Measurements from ENCODE around the gene TM4SF18.
"Not testable (repeated sequence)": the region's sequence is repeated elsewhere in the genome, so short reads cannot be mapped to it uniquely, and the experiment has no call there.

Gene TM4SF18

DNA sequence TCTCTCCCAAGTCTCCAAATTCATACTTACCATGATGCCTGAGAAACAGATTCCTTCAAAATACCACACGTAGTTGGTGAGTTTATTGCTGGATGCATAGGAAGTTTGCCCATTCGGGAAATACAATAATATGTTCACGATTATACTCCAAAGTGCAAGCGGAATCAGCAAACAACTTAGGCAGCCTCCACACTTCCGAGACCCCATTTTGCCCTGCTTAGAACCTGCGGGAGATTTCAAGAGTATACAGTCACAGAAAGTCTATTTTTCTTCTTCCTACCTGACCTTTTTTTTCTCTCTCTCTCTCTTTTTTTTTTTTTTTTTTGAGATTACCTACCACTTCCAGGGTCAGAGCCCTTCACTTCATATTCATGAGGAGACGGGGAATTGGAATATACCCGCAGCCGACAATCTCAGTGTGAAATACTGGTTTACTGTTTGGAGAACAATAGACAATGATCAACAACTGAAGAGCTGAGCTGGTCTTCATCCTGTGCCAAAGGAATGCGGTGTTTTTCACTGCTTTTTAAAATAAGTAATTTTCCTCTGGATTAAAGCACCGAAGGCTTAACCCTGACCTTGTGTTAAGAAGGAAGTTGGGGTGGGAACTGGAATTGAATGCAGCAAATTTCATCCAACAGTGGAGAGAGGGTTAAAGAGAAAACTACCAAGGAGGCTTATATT is at the start of gene TM4SF18:
Gene TM4SF18 (minus strand): TSS at position 461 of the 684 bp plus-strand sequence. CDS start 254 bp downstream, at position 207.
- POLR2A ChIA-PET: no interaction called here
- TF ChIP-seq, protein P1, sequence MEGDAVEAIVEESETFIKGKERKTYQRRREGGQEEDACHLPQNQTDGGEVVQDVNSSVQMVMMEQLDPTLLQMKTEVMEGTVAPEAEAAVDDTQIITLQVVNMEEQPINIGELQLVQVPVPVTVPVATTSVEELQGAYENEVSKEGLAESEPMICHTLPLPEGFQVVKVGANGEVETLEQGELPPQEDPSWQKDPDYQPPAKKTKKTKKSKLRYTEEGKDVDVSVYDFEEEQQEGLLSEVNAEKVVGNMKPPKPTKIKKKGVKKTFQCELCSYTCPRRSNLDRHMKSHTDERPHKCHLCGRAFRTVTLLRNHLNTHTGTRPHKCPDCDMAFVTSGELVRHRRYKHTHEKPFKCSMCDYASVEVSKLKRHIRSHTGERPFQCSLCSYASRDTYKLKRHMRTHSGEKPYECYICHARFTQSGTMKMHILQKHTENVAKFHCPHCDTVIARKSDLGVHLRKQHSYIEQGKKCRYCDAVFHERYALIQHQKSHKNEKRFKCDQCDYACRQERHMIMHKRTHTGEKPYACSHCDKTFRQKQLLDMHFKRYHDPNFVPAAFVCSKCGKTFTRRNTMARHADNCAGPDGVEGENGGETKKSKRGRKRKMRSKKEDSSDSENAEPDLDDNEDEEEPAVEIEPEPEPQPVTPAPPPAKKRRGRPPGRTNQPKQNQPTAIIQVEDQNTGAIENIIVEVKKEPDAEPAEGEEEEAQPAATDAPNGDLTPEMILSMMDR (IDR thresholded peaks at IDR 0.05; ENCODE audit: control extremely low read depth, extremely low read depth, low read depth, missing control alignments): no peak
- CTCF ChIA-PET: interaction anchor here (1.5 kb wide), 1 partner anchor 53 kb away, joined by 4 read pairs; no protein-coding TSS in a partner anchor
- no peak for DNase-seq (ENCODE audit: extremely low spot score)

- CTCF ChIA-PET: interaction anchor here (0.9 to 1.6 kb wide), 3 partner anchors 9 to 84 kb away, joined by 3 to 5 read pairs (median 3); no protein-coding TSS in a partner anchor
- POLR2A ChIA-PET: no interaction called here
- TF ChIP-seq, protein P1 (IDR thresholded peaks at IDR 0.05; ENCODE audit: control extremely low read depth, extremely low read depth, low read depth, missing control alignments): no peak
- DNase-seq (ENCODE audit: extremely low spot score): no peak
Observed at GRCh38 chr3:149382518-149382917, 49.1 kb upstream of the TM4SF18 start.

GRCh38 chr3:149382101-149382467 is 48.6 kb upstream of the TM4SF18 start:
- ChIA-PET POLR2A (no interaction called here), CTCF (interaction anchor here (0.9 to 1.6 kb wide), 3 partner anchors 9 to 85 kb away, joined by 3 to 5 read pairs (median 3); no protein-coding TSS in a partner anchor)
- TF ChIP-seq, protein P1 (IDR thresholded peaks at IDR 0.05; ENCODE audit: control extremely low read depth, extremely low read depth, low read depth, missing control alignments): no peak
- DNase-seq (ENCODE audit: extremely low spot score): no peak

DNA sequence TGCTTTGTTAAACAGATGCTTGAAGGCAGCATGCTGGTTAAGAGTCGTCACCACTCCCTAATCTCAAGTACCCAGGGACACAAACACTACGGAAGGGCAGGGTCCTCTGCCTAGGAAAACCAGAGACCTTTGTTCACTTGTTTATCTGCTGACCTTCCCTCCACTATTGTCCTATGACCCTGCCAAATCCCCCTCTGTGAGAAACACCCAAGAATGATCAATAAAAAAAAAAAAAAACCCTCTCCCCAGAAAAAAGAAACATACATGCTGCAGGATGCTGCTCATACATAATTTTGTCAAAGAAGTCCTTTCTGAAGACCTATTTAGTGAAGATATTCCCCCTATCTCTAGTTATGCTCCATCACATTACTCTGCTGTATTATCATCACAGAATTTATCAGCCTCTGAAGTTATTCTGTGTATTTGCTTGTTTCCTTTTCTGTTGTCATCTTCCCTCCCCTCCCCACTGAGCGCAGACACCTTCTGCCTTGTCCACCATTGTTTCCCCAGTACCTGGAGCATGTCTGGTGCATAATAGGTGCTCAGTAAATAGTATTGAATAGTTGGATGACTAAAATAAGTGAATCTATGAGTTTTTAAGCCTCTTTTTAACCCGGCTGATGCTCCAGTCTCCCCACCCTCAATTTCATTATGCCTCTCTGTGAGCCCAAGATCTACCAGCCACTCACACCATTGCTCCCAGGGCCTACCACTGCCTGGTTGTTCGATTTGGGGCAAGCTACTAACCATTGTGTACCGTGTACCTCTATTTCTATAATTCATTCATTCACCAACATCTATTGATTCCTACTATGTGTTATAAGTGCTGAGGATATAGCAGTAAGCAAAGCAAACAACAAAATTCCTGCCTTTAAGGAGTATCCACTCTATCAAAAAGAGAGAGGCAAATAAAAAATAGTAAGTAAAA is 48.0 kb upstream of the TM4SF18 start:
- ChIA-PET POLR2A (no interaction called here), CTCF (interaction anchor here (1.6 kb wide), 1 partner anchor 8 kb away, joined by 5 read pairs; no protein-coding TSS in a partner anchor)
- no peak for DNase-seq (ENCODE audit: extremely low spot score)
- TF ChIP-seq, protein P1 (IDR thresholded peaks at IDR 0.05; ENCODE audit: control extremely low read depth, extremely low read depth, low read depth, missing control alignments): no peak

DNA sequence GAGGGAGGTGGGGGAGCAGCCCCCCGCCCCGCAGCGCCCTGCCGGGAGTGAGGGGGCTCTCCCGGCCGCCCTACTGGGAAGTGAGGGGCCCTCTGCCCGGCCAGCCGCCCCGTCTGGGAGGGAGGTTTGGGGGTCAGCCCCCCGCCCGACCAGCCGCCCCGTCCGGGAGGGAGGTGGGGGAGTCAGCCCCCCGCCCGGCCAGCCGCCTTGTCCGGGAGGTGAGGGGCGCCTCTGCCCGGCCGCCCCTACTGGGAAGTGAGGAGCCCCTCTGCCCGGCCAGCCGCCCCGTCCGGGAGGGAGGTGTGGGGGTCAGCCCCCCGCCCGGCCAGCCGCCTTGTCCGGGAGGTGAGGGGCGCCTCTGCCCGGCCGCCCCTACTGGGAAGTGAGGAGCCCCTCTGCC is 46.8 kb upstream of the TM4SF18 start:
- DNase-seq (ENCODE audit: extremely low spot score); CTCF ChIA-PET; POLR2A ChIA-PET: not testable (repeated sequence)

DNA sequence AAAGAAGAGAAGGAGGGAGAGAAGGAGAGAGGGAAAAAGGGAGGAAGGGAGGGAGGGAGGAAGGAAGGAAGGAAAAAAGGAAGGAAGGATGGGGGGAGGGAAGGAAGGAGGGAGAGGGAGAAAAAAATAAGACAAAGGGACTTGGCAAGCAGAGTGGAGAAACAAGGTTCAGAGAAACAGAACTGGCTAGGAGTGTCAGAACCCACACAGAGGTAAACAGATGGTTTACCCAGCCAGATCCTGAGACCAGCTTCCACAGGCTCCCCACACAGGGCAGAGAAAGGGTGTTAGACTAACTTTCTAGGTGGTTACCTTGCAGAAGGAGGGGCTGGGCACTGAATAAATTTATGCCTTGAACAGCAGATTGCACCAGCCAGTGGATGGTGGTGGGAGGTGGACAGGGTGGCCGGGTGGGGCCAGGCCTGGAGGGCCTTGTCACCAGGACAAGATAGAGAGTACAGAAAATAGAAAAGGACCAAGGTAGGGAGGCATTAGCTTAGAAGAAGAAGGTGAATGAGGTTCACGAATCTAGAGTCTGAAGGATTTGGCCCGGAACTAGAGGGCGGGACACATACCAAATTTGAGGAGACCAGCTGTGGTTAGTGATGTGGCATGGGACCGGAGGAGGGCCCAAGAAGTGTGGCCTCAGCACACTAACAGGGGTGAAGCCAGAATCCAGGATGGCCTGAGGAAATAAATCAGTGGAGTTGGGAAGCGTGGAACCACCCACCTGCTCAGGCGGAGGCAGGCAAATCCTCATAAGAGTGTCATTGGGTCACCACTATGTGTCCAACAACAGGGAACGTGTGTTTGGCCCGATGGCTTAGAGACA is 45.3 kb upstream of the TM4SF18 start:
- no peak for DNase-seq (ENCODE audit: extremely low spot score)
- CTCF ChIA-PET: no interaction called here
- TF ChIP-seq, protein P1 (IDR thresholded peaks at IDR 0.05; ENCODE audit: control extremely low read depth, extremely low read depth, low read depth, missing control alignments): no peak
- POLR2A ChIA-PET: no interaction called here
